Right lobe of liver (tissue), 4 donors: ENCODE results near the gene WDR45B.

ENCODE experiments used
- CTCF ChIP-seq, 4 donors: fragments of 200-600 bp in 3 of 4; fragments of 450-650 bp in 1 of 4; IDR thresholded peaks; one replicate each; pipeline versions ENCODE4 v1.5.1 to v1.8.0; 2016 to 2022; ENCODE audit warnings: antibody characterized with exemption in 4 of 4, mild to moderate bottlenecking in 2 of 4
- POLR2A ChIP-seq: fragments of 450-650 bp; IDR thresholded peaks from one replicate; pipeline ENCODE4 v1.6.1; 2017; ENCODE audit warnings: antibody characterized with exemption, mild to moderate bottlenecking
- donor health status: DM: no; HTN: no; CAD: no.
- donor health status: DM: no; HTN: no; CAD: no.
- donor health status: DM: no; HTN: yes; CAD: no.

- TF ChIP-seq CTCF (IDR thresholded peaks at IDR 0.05) (no peak), POLR2A (no peak)
Measured at GRCh38 chr17:82647593-82648164, 565 bp downstream of the WDR45B start.
